GM12892 (cell line): ENCODE data around the gene TNFAIP2.
"Not testable (repeated sequence)": the region's sequence is repeated elsewhere in the genome, so short reads cannot be mapped to it uniquely, and the experiment has no call there.

Source experiments
- DNase-seq: peaks from one replicate; pipeline ENCODE4 v3.0.0; 2011; ENCODE audit not compliant: insufficient read length
- FAIRE-seq: peaks from 2 replicates; lab custom pipeline; 2011; peaks lifted over from hg19 to GRCh38; lab: Jason Lieb, UNC
- POLR2A ChIP-seq: IDR thresholded peaks from 2 replicates; pipeline ENCODE4 v1.6.1; 2011; ENCODE audit warnings: low read depth, low read length, control low read depth
- POLR2AphosphoS5 ChIP-seq: IDR thresholded peaks from 2 replicates; pipeline ENCODE4 v1.6.1; 2011; ENCODE audit warnings: low read depth, low read length, control low read depth
- TAF1 ChIP-seq: IDR thresholded peaks from 2 replicates; pipeline ENCODE4 v1.6.1; 2011; ENCODE audit warnings: low read depth, mild to moderate bottlenecking, control low read depth, low read length, borderline replicate concordance

TNFAIP2 gene

GRCh38 chr14:103112400-103113243 is 10.6 kb upstream of the TNFAIP2 start:
- FAIRE-seq (no peak), DNase-seq (no peak)
- TF ChIP-seq POLR2AphosphoS5 (no peak), POLR2A (no peak), TAF1 (no peak)

- no peak for DNase-seq
- TF ChIP-seq POLR2AphosphoS5 = no peak
- TF ChIP-seq TAF1 = no peak
- TF ChIP-seq POLR2A = no peak
- no peak for FAIRE-seq
These were observed 10.0 kb upstream of the TNFAIP2 start for GRCh38 chr14:103113303-103113702.

GRCh38 chr14:103113774-103114173 is 9.5 kb upstream of the TNFAIP2 start:
- FAIRE-seq (no peak), DNase-seq (no peak)
- TF ChIP-seq POLR2AphosphoS5 (no peak), POLR2A (no peak), TAF1 (no peak)

- DNase-seq = not testable (repeated sequence)
- FAIRE-seq = peak; percentile 56
These were observed 8.1 kb upstream of the TNFAIP2 start for GRCh38 chr14:103115086-103115679.

- FAIRE-seq (no peak), DNase-seq (no peak)
- no peak for TF ChIP-seq POLR2AphosphoS5
- TF ChIP-seq TAF1 = no peak
- TF ChIP-seq POLR2A = no peak
These were observed 7.3 kb upstream of the TNFAIP2 start for GRCh38 chr14:103115845-103116572.

GRCh38 chr14:103116636-103117035 is 6.6 kb upstream of the TNFAIP2 start:
- no peak for TF ChIP-seq POLR2A
- TF ChIP-seq POLR2AphosphoS5 = no peak
- no peak for TF ChIP-seq TAF1
- FAIRE-seq (no peak), DNase-seq (no peak)

GRCh38 chr14:103117499-103117898 is 5.8 kb upstream of the TNFAIP2 start:
- FAIRE-seq, DNase-seq: not testable (repeated sequence)

GRCh38 chr14:103118018-103118662 is 5.1 kb upstream of the TNFAIP2 start:
- FAIRE-seq = no peak
- TF ChIP-seq TAF1 = no peak
- TF ChIP-seq POLR2A = no peak
- no peak for TF ChIP-seq POLR2AphosphoS5
- DNase-seq = no peak

GRCh38 chr14:103118663-103119404 is 4.4 kb upstream of the TNFAIP2 start:
- TF ChIP-seq TAF1 (no peak), POLR2A (no peak), POLR2AphosphoS5 (no peak)
- DNase-seq (no peak), FAIRE-seq (no peak)

- DNase-seq, FAIRE-seq: not testable (repeated sequence)
These were observed 3.7 kb upstream of the TNFAIP2 start for GRCh38 chr14:103119527-103119926.

GRCh38 chr14:103121121-103121845 is 2.0 kb upstream of the TNFAIP2 start:
- FAIRE-seq (no peak), DNase-seq (no peak)
- TF ChIP-seq POLR2A (no peak), POLR2AphosphoS5 (no peak), TAF1 (no peak)
